HCT116 (cell line): ENCODE measurements around the gene AGTPBP1. TPM values are rescaled to one million over a fixed set of nuclear protein-coding genes. Genes with fewer than 3 reads are reported as not detected.

Source experiments
- ATAC-seq: fragments of 200-7000 bp; cut with Tn5 transposase; 2 replicates; pipeline ENCODE4 v1.9.1; 2020; ENCODE audit warnings: mild to moderate bottlenecking, moderate library complexity
- BruUV-seq: library from RNA; stranded (reverse); fragments of 400-500 nt; replicated peaks from 2 replicates; lab custom pipeline; 2021; lab: Mats Ljungman, UMichigan
- CTCF ChIA-PET: fragments of 300-600 bp; sonication (Branson Sonifier 250); formaldehyde crosslinking; loops from one replicate; lab custom pipeline; 2021; ENCODE audit warnings: antibody characterized with exemption; lab: Charles Lee
- POLR2A ChIA-PET: fragments of 300-600, 350-600 bp; sonication (Branson Sonifier 250); formaldehyde crosslinking; loops from one replicate; lab custom pipeline; 2021; ENCODE audit warnings: antibody characterized with exemption; lab: Charles Lee
- RAD21 ChIA-PET, 2 experiments: fragments of 300-600 bp; sonication (Branson Sonifier 250); formaldehyde crosslinking; loops; one replicate each; lab custom pipeline; 2023; ENCODE audit warnings: low total read pairs in 2 of 2; ENCODE audit not compliant: uncharacterized antibody in 2 of 2, unreplicated experiment in 2 of 2, low non-redundant PET in 1 of 2; lab: Charles Lee
- DNase-seq: peaks from one replicate; pipeline ENCODE4 v3.0.0-alpha.2; 2010; ENCODE audit warnings: low read depth, low spot score
- H2AFZ ChIP-seq: fragments of 200-600 bp; shearing (Covaris generic), sonication (generic); 2 replicates; pipeline ENCODE4 v1.6.1; 2017; ENCODE audit warnings: low read depth, mixed run types, mixed read lengths, antibody characterized with exemption, low read length; ENCODE audit not compliant: poor library complexity, severe bottlenecking
- H3K27ac ChIP-seq: 2 replicates; pipeline ENCODE4 v1.5.1; 2012; ENCODE audit warnings: low read depth, low read length
- H3K27me3 ChIP-seq: fragments of 200-600 bp; sonication (generic); 2 replicates; pipeline ENCODE4 v1.6.1; 2016; ENCODE audit warnings: mixed run types, low read length, mixed read lengths; ENCODE audit not compliant: insufficient read depth
- H3K36me3 ChIP-seq, 2 experiments: fragments of 200-500 bp in 1 of 2; fragments of 200-600 bp in 1 of 2; sonication (Bioruptor generic) in 1 of 2; sonication (generic) in 1 of 2; 2 replicates each; pipeline versions ENCODE4 v1.5.1 to v1.6.1; 2014 to 2016; ENCODE audit warnings: low read length in 2 of 2, inconsistent platforms in 1 of 2, mixed read lengths in 1 of 2, mixed run types in 1 of 2; ENCODE audit not compliant: insufficient read depth in 2 of 2, control insufficient read depth in 1 of 2
- H3K4me1 ChIP-seq, 2 experiments: fragments of 200-600 bp in 1 of 2; sonication (generic) in 1 of 2; 2 replicates each; pipeline versions ENCODE4 v1.5.1 to v1.6.1; 2012 to 2017; ENCODE audit warnings: low read length in 2 of 2, inconsistent platforms in 1 of 2, mild to moderate bottlenecking in 1 of 2, mixed read lengths in 1 of 2, mixed run types in 1 of 2, moderate library complexity in 1 of 2; ENCODE audit not compliant: insufficient read depth in 2 of 2, control insufficient read depth in 1 of 2
- H3K4me2 ChIP-seq: fragments of 200-600 bp; sonication (generic); 2 replicates; pipeline ENCODE4 v1.6.1; 2017; ENCODE audit warnings: mixed run types, low read length, mixed read lengths
- H3K4me3 ChIP-seq, 2 experiments: fragments of 200-600 bp in 1 of 2; sonication (generic) in 1 of 2; replicated peaks in 1 of 2; 2 replicates each; pipeline ENCODE4 v1.5.1; 2011 to 2016; ENCODE audit warnings: low read length in 2 of 2, control low read depth in 1 of 2, low read depth in 1 of 2, mild to moderate bottlenecking in 1 of 2, mixed read lengths in 1 of 2, mixed run types in 1 of 2
- H3K79me2 ChIP-seq: fragments of 200-600 bp; sonication (generic); 2 replicates; pipeline ENCODE4 v1.6.1; 2017; ENCODE audit warnings: mild to moderate bottlenecking, mixed run types, low read length, moderate library complexity, mixed read lengths; ENCODE audit not compliant: insufficient read depth
- H3K9ac ChIP-seq: fragments of 200-600 bp; sonication (generic); 2 replicates; pipeline ENCODE4 v1.6.1; 2016; ENCODE audit warnings: low read length, mixed read lengths
- H3K9me2 ChIP-seq: fragments of 200-600 bp; sonication (generic), shearing (Covaris generic); 2 replicates; pipeline ENCODE4 v1.6.1; 2017; ENCODE audit warnings: mixed run types, mild to moderate bottlenecking, moderate library complexity; ENCODE audit not compliant: insufficient read depth
- H3K9me3 ChIP-seq, 2 experiments: fragments of 200-500 bp in 1 of 2; fragments of 200-600 bp in 1 of 2; sonication (Bioruptor generic) in 1 of 2; sonication (generic) in 1 of 2; 2 replicates each; pipeline ENCODE4 v1.6.1; 2014 to 2017; ENCODE audit warnings: low read length in 2 of 2, mixed read lengths in 2 of 2, inconsistent platforms in 1 of 2, low read depth in 1 of 2, mild to moderate bottlenecking in 1 of 2, mixed run types in 1 of 2, moderate library complexity in 1 of 2; ENCODE audit not compliant: control insufficient read depth in 1 of 2, insufficient read depth in 1 of 2
- H4K20me1 ChIP-seq: fragments of 200-600 bp; sonication (generic), shearing (Covaris generic); 2 replicates; pipeline ENCODE4 v1.6.1; 2017; ENCODE audit warnings: mixed run types, mild to moderate bottlenecking, moderate library complexity; ENCODE audit not compliant: insufficient read depth
- EZH2 ChIP-seq: fragments of 200-600 bp; sonication (generic); IDR thresholded peaks from 2 replicates; pipeline ENCODE4 v1.6.1; 2017; ENCODE audit warnings: antibody characterized with exemption, mixed run types
- YY1 ChIP-seq: IDR thresholded peaks from 2 replicates; pipeline ENCODE4 v1.6.1; 2011; ENCODE audit warnings: low read length, low read depth, moderate library complexity, mild to moderate bottlenecking; ENCODE audit not compliant: insufficient replicate concordance; ENCODE audit errors: extremely low read depth
- intact Hi-C: fragments of 100-400 bp; cut with micrococcal nuclease; formaldehyde crosslinking; loops from 2 replicates; pipeline ENCODE4 v1.10.0; 2022
- total RNA-seq: library from RNA; stranded (reverse); gene quantifications from one replicate; pipeline ENCODE4 v1.2.1, GENCODE V29; 2021; ENCODE audit not compliant: unreplicated experiment
- TF ChIP-seq, protein P1 (sequence below), 3 experiments: fragments of 200-600 bp in 1 of 3; sonication (generic) in 1 of 3; IDR thresholded peaks in 2 of 3; conservative IDR thresholded peaks in 1 of 3; 2 replicates each; pipeline ENCODE4 v1.5.1; 2012 to 2017; ENCODE audit warnings: low read depth in 2 of 3, low read length in 2 of 3, antibody characterized with exemption in 1 of 3, borderline replicate concordance in 1 of 3, control low read depth in 1 of 3, mild to moderate bottlenecking in 1 of 3, mixed read lengths in 1 of 3, mixed run types in 1 of 3, moderate library complexity in 1 of 3; ENCODE audit not compliant: insufficient read depth in 1 of 3

Gene AGTPBP1
- total RNA-seq, 1 experiment from 2014 or later = 17.4 TPM

GRCh38 chr9:85522459-85523092 is 219.2 kb downstream of the AGTPBP1 start:
- Histone ChIP-seq H3K36me3 (no peaks in the 10 kb centered on the region; a peak in 1 of 4 replicates), H3K9me2 (no peaks in the 10 kb centered on the region), H3K27ac (no peak overlapping the region), H3K9ac (no peak overlapping the region), H3K4me1 (peaks cover 0 to 3% of the 10 kb centered on the region in 2 experiments; a peak in 2 of 4 replicates), H3K27me3 (no peaks in the 10 kb centered on the region), H3K9me3 (no peaks in the 10 kb centered on the region), H3K4me3 (no peak overlapping the region), H3K4me2 (no peak overlapping the region), H2AFZ (no peak overlapping the region), H4K20me1 (no peaks in the 10 kb centered on the region), H3K79me2 (no peaks in the 10 kb centered on the region)
- ATAC-seq = no peak
- BruUV-seq = no TSS peak
- intact Hi-C loops = no loop called here
- DNase-seq = no peak
- TF ChIP-seq YY1 (no peak), EZH2 (no peak)
- POLR2A ChIA-PET = no interaction called here
- CTCF ChIA-PET = no interaction called here
- RAD21 ChIA-PET = no interaction called here

DNA sequence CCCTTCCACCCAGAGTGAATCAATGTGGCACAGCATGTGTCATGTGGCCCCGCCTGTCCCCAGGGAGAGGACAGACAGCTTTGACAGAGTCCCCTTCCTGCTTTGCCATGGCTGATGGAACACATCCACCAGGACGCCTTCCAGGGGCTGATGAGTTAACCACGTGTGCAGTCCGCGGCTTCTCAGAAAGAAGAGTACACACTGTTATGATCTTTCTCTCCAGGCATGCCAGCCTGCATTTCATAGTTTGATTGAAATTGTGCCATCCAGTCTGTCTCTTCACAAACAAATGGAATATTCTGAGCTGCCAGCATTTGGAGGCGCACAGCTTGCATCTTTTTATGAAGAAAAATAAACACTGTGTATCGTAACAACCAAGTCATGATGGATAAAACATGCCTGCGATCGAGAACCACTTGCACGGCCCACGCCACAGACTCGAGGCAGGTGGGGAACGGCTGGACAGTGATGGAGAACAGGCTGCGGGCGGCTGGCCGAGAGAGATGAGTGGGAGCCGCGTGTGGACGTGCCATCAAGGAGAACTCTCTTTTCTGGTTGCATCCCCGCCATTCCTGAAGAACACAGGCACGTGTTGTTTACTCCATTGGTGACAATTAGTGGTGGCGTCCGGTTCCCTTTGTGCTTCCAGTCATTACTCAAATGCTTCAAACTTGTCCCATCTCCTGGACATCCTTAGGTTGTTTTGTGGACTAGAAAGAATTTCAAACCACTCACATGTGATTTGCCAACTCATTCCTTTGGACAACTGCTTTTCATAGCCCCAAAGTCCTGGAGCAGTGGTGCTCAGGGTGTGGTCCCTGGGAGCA is 220.2 kb downstream of the AGTPBP1 start:
- no peaks in the 10 kb centered on the region for H3K79me2 ChIP-seq
- no peaks in the 10 kb centered on the region for H4K20me1 ChIP-seq
- ATAC-seq (no peak), DNase-seq (no peak)
- H2AFZ ChIP-seq = no peak overlapping the region
- H3K4me3 ChIP-seq = no peak overlapping the region
- ChIA-PET CTCF (no interaction called here), RAD21 (no interaction called here), POLR2A (no interaction called here)
- H3K9ac ChIP-seq = no peak overlapping the region
- intact Hi-C loops = no loop called here
- H3K4me1 ChIP-seq = peaks cover 4 to 13% of the 10 kb centered on the region in 2 experiments
- H3K9me3 ChIP-seq = no peaks in the 10 kb centered on the region
- no peak overlapping the region for H3K27ac ChIP-seq
- TF ChIP-seq, protein P1, sequence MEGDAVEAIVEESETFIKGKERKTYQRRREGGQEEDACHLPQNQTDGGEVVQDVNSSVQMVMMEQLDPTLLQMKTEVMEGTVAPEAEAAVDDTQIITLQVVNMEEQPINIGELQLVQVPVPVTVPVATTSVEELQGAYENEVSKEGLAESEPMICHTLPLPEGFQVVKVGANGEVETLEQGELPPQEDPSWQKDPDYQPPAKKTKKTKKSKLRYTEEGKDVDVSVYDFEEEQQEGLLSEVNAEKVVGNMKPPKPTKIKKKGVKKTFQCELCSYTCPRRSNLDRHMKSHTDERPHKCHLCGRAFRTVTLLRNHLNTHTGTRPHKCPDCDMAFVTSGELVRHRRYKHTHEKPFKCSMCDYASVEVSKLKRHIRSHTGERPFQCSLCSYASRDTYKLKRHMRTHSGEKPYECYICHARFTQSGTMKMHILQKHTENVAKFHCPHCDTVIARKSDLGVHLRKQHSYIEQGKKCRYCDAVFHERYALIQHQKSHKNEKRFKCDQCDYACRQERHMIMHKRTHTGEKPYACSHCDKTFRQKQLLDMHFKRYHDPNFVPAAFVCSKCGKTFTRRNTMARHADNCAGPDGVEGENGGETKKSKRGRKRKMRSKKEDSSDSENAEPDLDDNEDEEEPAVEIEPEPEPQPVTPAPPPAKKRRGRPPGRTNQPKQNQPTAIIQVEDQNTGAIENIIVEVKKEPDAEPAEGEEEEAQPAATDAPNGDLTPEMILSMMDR (IDR thresholded peaks at IDR 0.05 in 2 of 3, conservative IDR thresholded peaks at IDR 0.05 in 1 of 3; ENCODE audit: borderline replicate concordance in 1 of 3, insufficient read depth in 1 of 3, low read depth in 2 of 3, low read length in 2 of 3) = no peak
- no peaks in the 10 kb centered on the region for H3K9me2 ChIP-seq
- H3K36me3 ChIP-seq = no peaks in the 10 kb centered on the region; a peak in 1 of 4 replicates
- H3K27me3 ChIP-seq = no peaks in the 10 kb centered on the region
- BruUV-seq = no TSS peak
- H3K4me2 ChIP-seq = no peak overlapping the region
